Activated CD4-positive, alpha-beta memory T cell treated with anti-CD3 and anti-CD28 coated beads, Interleukin-2, amount 10 ng/mL, durations not matched to agents 7 days and 5 days (primary cell): ENCODE measurements around the gene SGPP1. TPM values are rescaled to one million over a fixed set of nuclear protein-coding genes. Genes with fewer than 3 reads are reported as not detected.

Experiments used
- CTCF ChIA-PET: fragments of 350-600 bp; sonication (Branson Sonifier 250); formaldehyde crosslinking; loops from one replicate; lab custom pipeline; 2021; ENCODE audit warnings: antibody characterized with exemption, inconsistent platforms; lab: Charles Lee
- POLR2A ChIA-PET: fragments of 350-600 bp; sonication (Branson Sonifier 250); formaldehyde crosslinking; loops from one replicate; lab custom pipeline; 2021; ENCODE audit warnings: antibody characterized with exemption; lab: Charles Lee
- DNase-seq: peaks from one replicate; pipeline ENCODE4 v3.0.0-alpha.2; 2020
- H3K27ac Mint-ChIP-seq: one replicate; pipeline ENCODE4 v1.8.0; 2021; ENCODE audit warnings: mild to moderate bottlenecking, mixed read lengths
- H3K27me3 Mint-ChIP-seq: one replicate; pipeline ENCODE4 v1.8.0; 2021; ENCODE audit warnings: mixed read lengths
- H3K36me3 Mint-ChIP-seq: one replicate; pipeline ENCODE4 v1.8.0; 2021; ENCODE audit warnings: low read depth, mixed read lengths
- H3K4me1 Mint-ChIP-seq: one replicate; pipeline ENCODE4 v1.8.0; 2021; ENCODE audit warnings: mixed read lengths
- H3K4me3 Mint-ChIP-seq: one replicate; pipeline ENCODE4 v1.8.0; 2021; ENCODE audit warnings: mild to moderate bottlenecking, mixed read lengths
- H3K9me3 Mint-ChIP-seq: one replicate; pipeline ENCODE4 v1.8.0; 2021; ENCODE audit warnings: mixed read lengths
- total RNA-seq, 2 experiments: library from RNA; stranded (reverse); gene quantifications; one replicate each; pipeline ENCODE4 v1.2.3, GENCODE V29; 2021

The SGPP1 gene, protein sequence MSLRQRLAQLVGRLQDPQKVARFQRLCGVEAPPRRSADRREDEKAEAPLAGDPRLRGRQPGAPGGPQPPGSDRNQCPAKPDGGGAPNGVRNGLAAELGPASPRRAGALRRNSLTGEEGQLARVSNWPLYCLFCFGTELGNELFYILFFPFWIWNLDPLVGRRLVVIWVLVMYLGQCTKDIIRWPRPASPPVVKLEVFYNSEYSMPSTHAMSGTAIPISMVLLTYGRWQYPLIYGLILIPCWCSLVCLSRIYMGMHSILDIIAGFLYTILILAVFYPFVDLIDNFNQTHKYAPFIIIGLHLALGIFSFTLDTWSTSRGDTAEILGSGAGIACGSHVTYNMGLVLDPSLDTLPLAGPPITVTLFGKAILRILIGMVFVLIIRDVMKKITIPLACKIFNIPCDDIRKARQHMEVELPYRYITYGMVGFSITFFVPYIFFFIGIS
- total RNA-seq, result 10 to 100 TPM; 19.3 to 20.6 TPM

DNA sequence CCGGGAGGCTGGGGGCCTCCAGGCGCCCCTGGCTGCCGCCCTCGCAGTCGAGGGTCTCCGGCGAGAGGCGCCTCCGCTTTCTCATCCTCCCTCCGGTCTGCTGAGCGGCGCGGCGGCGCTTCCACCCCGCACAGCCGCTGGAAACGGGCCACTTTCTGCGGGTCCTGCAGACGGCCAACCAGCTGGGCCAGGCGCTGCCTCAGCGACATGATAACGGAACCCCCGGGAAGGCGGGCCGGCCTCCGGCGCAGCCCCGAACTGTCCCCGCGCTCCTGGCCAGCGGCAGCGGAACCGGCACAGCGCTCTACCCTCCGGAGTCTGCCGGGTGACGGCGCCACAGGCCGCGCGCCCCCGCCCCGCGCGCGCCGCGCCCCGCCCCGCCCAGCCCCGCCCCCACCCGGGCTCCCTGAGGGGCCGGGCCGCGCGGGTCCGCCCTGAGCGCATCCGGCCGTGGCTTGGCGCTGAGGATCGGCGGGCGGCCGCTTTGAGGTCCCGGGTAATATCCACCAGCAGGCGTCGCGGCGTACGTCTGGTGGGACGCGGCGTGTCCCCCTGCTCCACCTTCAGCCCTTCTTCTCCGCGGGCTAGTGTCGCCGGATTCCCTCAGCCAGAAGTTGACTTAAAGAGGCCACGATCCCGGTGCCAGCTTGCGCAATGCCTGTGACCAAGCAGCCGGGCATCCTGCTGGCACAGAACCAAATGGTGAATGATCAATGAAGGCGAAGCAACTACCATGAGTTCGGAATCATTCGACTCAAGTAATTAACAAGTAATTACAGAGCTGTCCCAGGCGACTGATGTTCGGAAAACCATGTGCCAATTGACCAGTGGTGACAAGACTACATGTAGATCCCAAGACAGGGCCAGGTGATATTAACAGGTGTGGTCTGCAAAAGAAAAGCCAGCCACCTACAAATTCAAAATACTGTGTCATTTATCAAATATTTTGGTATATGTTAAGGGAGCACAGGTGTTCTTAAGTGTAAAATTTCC, at the start of gene SGPP1:
Gene SGPP1 (minus strand): TSS at position 330 of the 993 bp plus-strand sequence. CDS start 121 bp downstream, at position 209.
- Mint-ChIP-seq H3K4me3 (peak within 1 kb of the TSS; percentile 99), H3K4me1 (peaks cover 33% of the 10 kb centered on the region), H3K27me3 (peaks cover 10% of the 10 kb centered on the region), H3K27ac (peak within 1 kb of the TSS; percentile 94), H3K9me3 (no peaks in the 10 kb centered on the region), H3K36me3 (peaks cover 4% of the 10 kb centered on the region)
- CTCF ChIA-PET, result interaction anchor here (0.6 to 1.9 kb wide), 5 partner anchors 9 to 48 kb away, joined by 3 to 12 read pairs (median 4); no protein-coding TSS in a partner anchor
- peak; percentile 88 for DNase-seq
- POLR2A ChIA-PET, result interaction anchor here (0.7 to 3.6 kb wide), 14 partner anchors 8 to 187 kb away, joined by 3 to 30 read pairs (median 4); partner anchors contain the start of genes PPP2R5E and WDR89

DNA sequence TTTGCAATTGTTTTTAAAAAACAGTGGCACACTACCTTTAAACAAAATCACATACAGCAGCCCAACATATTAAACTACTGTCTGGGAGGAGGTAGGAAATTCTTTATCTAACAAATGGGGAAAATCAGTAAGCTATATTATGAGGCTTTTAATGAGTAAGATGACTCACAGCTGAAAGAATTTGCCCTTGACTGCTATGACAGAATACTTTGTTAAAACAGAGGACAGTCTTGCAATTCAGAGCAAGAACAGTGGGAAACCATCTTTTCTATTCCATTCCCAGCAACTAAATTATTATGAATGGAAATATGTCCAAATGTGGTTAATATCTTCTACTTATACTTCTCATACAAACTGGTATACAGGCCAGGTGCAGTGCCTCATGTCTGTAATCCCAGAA, 49.2 kb upstream of the SGPP1 start:
- Mint-ChIP-seq H3K27me3 (no peaks in the 10 kb centered on the region), H3K4me3 (no peak overlapping the region), H3K9me3 (no peaks in the 10 kb centered on the region), H3K4me1 (peaks cover 3% of the 10 kb centered on the region), H3K27ac (no peak overlapping the region), H3K36me3 (no peaks in the 10 kb centered on the region)
- POLR2A ChIA-PET, result no interaction called here
- CTCF ChIA-PET, result no interaction called here
- no peak for DNase-seq

DNA sequence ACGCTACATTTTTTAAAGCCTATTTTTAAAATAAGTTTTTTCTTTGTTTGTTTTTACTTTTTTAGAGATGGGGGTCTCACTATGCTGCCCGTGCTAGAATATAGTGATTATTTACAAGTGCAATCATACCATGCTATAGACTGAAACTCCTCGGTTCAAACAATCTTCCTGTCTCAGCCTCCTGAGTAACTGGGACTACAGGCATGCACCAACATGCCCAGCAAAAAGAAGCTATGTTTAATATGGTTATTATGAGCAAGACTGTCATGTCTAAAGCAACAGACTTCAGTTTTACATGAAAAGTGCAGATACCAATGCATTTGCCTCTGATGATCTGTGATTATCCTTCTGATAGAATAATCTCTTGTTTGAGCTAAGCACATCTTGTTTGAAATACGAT, 45.6 kb upstream of the SGPP1 start:
- H3K4me3 Mint-ChIP-seq, result no peak overlapping the region

DNA sequence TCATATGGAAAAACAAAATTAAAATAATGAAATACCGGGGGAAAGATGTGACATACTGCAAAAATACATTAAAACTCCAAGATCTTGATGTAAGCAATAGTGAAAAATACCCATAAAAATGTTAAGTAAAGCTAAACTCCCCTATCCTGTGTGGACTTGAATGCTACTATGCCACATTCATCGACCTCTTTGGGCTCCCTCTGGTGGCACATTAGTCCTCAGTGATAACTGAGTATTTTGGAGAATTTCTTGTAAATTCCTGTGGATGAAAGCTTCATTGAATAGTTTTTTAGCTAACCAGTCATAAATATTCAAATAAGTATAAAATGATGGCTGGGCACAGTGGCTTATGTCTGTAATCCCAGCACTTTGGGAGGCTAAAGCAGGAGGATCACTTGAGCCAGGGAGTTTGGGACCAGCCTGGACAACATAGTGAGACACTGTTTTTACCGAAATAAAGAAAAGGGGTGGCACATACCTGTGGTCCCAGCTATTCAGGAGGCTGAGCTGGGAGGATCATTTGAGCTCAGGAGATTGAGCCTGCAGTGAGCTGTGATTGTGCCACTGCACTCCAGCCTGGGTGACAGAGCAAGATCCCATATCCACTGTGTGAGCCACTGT, 42.4 kb upstream of the SGPP1 start:
- Mint-ChIP-seq H3K27ac (no peak overlapping the region), H3K27me3 (no peaks in the 10 kb centered on the region), H3K4me3 (no peak overlapping the region), H3K36me3 (no peaks in the 10 kb centered on the region), H3K9me3 (no peaks in the 10 kb centered on the region), H3K4me1 (peaks cover 8% of the 10 kb centered on the region)
- ChIA-PET POLR2A (interaction anchor here (0.9 to 1.7 kb wide), 5 partner anchors 42 to 227 kb away, joined by 3 to 7 read pairs (median 5); partner anchors contain the start of genes PPP2R5E, SGPP1 and WDR89), CTCF (interaction anchor here (0.6 to 2.8 kb wide), 36 partner anchors 8 to 538 kb away, joined by 3 to 25 read pairs (median 4); partner anchors contain the start of genes PPP2R5E, SGPP1 and WDR89)
- peak; percentile 60 for DNase-seq

More for the DNA sequence above, 45.6 kb upstream of the SGPP1 start:
- H3K4me1 Mint-ChIP-seq, result peaks cover 8% of the 10 kb centered on the region
- CTCF ChIA-PET, result no interaction called here
- no peaks in the 10 kb centered on the region for H3K9me3 Mint-ChIP-seq
- no peak for DNase-seq
- no peaks in the 10 kb centered on the region for H3K27me3 Mint-ChIP-seq
- no peak overlapping the region for H3K27ac Mint-ChIP-seq
- no peaks in the 10 kb centered on the region for H3K36me3 Mint-ChIP-seq
- POLR2A ChIA-PET, result no interaction called here

DNA sequence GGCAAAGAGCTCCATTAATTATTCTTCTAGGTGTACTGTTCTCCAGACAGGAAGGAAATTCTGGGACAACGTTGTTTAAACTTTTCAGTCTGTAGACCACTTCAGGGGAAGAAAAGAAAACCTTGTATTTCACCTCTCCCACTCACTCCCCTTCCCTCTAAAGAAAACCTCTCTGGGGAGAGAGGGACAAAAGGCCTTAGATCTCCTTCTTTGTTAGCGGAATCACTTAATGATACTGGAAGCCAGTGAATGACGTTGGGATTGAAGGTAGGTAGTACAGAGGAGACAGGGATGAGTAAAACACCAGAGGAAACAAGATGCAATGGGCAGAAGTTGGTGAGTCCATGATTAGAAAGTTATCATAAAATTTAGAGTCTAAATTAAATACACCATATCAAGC, 38.7 kb upstream of the SGPP1 start:
- Mint-ChIP-seq H3K27me3 (no peaks in the 10 kb centered on the region), H3K4me1 (peaks cover 6% of the 10 kb centered on the region), H3K36me3 (no peaks in the 10 kb centered on the region), H3K9me3 (no peaks in the 10 kb centered on the region), H3K4me3 (no peak overlapping the region), H3K27ac (no peak overlapping the region)
- ChIA-PET POLR2A (no interaction called here), CTCF (interaction anchor here (0.5 kb wide), 1 partner anchor 156 kb away, joined by 6 read pairs; no protein-coding TSS in a partner anchor)
- no peak for DNase-seq

DNA sequence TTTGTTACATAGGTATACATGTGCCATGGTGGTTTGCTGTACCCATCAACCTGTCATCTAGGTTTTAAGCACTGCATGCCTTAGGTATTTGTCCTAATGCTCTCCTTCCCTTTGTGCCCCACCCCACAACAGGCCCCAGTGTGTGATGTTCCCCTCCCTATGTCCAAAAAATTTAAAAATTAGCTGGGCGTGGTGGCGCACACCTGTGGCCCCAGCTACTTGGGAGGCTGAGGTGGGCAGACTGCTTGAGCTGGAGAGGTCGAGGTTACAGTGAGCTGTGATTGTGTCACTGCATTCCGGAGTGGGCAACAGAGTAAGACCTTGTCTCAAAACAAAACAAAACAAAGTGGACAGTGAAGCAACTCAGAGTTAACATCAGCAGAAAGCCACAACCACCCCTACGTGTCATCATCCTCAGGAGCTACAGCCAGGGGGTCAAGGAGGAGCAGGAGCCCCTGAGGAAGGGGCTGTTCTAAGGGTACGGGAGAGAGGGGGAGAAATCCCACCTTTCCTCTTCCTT, 36.8 kb upstream of the SGPP1 start:
- Mint-ChIP-seq H3K9me3 (no peaks in the 10 kb centered on the region), H3K4me1 (peaks cover 13% of the 10 kb centered on the region), H3K4me3 (no peak overlapping the region), H3K27me3 (no peaks in the 10 kb centered on the region), H3K36me3 (no peaks in the 10 kb centered on the region), H3K27ac (no peak overlapping the region)
- ChIA-PET POLR2A (no interaction called here), CTCF (no interaction called here)
- DNase-seq, result no peak

DNA sequence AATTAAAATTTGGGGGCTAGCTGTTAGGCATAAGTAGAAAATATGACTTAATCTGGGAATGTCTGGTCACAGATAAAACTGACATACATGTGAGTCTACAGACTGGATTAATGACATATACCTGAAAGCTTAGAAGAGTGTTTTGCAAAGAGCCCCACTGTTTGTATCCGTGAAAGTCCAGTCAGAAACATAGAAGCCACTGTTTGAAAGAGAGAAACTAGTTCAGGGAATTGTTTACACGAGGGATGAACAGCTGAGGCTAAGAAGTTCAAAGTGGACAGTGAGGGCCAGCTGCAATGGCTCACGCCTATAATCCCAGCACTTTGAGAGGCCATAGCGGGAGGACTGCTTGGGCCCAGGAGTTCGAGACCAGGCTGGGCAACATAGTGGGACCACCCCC, 36.2 kb upstream of the SGPP1 start:
- POLR2A ChIA-PET, result no interaction called here
- CTCF ChIA-PET, result no interaction called here
- no peaks in the 10 kb centered on the region for H3K36me3 Mint-ChIP-seq

DNA sequence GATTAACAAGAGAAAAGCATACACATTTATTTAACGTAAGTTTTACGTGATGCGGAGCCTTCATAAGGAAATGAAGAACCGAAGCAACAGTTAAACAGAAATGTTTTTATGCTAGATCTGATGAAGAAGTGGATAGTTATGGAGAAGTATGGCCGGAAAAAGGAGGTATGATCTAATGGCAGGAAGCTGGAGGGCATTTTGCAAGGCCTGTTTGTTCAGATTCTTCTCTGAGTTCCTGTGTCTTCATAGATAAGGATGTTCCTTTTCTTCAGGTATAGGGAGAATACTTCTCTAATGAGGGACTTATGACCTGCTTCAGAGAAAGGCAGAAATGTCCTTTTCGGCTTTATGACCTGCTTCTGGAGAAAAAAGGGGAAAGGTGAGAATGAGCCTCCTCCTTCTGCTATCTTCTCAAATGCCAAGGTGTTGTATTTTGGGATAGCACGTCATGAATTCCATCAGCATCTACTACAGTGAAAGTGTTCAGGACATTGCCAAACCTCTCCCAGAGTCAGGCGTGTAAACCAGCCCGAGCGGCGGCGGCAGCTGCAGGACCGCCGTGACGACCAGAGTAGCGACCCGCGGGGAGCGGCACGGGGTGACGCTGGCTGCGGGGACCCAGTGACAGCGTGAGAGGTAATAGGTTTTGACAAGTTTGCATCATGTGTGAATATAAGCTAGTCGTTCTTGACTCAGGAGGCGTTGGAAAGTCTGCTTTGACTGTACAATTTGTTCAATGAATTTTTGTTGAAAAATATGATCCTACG, 33.7 kb upstream of the SGPP1 start:
- Mint-ChIP-seq H3K4me1 (peaks cover 18% of the 10 kb centered on the region), H3K27me3 (no peaks in the 10 kb centered on the region), H3K9me3 (no peaks in the 10 kb centered on the region), H3K27ac (no peak overlapping the region), H3K36me3 (no peaks in the 10 kb centered on the region), H3K4me3 (no peak overlapping the region)
- no peak for DNase-seq
- ChIA-PET CTCF (interaction anchor here (1.6 kb wide), 1 partner anchor 119 kb away, joined by 3 read pairs; no protein-coding TSS in a partner anchor), POLR2A (interaction anchor here (1.3 kb wide), 1 partner anchor 120 kb away, joined by 3 read pairs; the partner anchor contains the start of gene WDR89)

More for the DNA sequence above, 36.2 kb upstream of the SGPP1 start:
- Mint-ChIP-seq H3K9me3 (no peaks in the 10 kb centered on the region), H3K27ac (no peak overlapping the region), H3K27me3 (no peaks in the 10 kb centered on the region), H3K4me3 (no peak overlapping the region), H3K4me1 (peaks cover 17% of the 10 kb centered on the region)
- no peak for DNase-seq

DNA sequence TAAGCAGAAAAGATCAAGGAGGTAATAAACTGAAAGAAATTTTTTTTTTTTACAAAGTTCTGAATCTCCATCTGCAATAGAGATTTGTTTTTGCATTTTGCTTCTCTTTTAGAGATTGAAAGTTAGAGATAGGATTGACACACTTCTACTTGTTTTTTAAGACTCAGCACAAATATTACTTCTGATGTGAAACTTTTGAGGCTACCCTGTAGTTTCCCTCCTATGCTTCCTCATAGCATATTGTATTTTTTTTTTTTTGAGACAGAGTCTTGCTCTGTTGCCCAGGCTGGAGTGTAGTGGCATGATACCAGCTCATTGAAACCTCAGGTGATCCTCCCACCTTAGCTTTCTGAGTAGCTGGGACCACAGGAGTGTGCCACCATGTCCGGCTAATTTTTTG, 32.1 kb upstream of the SGPP1 start:
- no peaks in the 10 kb centered on the region for H3K9me3 Mint-ChIP-seq
- H3K4me3 Mint-ChIP-seq, result no peak overlapping the region
- DNase-seq, result no peak
- CTCF ChIA-PET, result interaction anchor here (1.8 kb wide), 1 partner anchor 10 kb away, joined by 12 read pairs; no protein-coding TSS in a partner anchor
- H3K27me3 Mint-ChIP-seq, result no peaks in the 10 kb centered on the region
- POLR2A ChIA-PET, result interaction anchor here (1.3 kb wide), 1 partner anchor 217 kb away, joined by 3 read pairs; the partner anchor contains the start of gene PPP2R5E
- no peaks in the 10 kb centered on the region for H3K36me3 Mint-ChIP-seq
- H3K27ac Mint-ChIP-seq, result peak overlapping the region; percentile 88
- H3K4me1 Mint-ChIP-seq, result peaks cover 18% of the 10 kb centered on the region

DNA sequence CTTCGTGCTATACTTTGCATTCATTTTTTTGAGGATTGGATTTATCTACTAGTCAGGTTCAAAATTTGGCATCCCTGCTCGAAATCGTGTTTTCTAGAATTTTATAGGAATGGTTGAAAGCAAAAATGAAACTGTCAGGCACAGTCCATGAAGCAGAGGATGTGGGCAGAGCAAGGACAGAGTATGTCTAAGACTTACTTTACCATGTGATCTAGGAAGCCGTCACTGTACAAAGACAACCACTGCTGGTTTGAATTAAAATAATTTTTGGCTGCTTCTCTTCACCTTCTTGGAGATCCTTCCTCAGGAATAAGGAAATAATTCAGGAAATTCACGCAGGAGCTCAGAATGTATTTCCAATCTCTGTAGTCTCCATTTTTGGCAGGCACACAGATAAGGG, 31.6 kb upstream of the SGPP1 start:
- DNase-seq, result peak; percentile 43
- Mint-ChIP-seq H3K27me3 (no peaks in the 10 kb centered on the region), H3K9me3 (no peaks in the 10 kb centered on the region), H3K4me3 (peak overlapping the region; percentile 65), H3K36me3 (no peaks in the 10 kb centered on the region), H3K4me1 (peaks cover 18% of the 10 kb centered on the region), H3K27ac (peak overlapping the region; percentile 88)
- CTCF ChIA-PET, result interaction anchor here (1.8 kb wide), 1 partner anchor 10 kb away, joined by 12 read pairs; no protein-coding TSS in a partner anchor
- POLR2A ChIA-PET, result interaction anchor here (1.3 kb wide), 1 partner anchor 216 kb away, joined by 3 read pairs; the partner anchor contains the start of gene PPP2R5E

DNA sequence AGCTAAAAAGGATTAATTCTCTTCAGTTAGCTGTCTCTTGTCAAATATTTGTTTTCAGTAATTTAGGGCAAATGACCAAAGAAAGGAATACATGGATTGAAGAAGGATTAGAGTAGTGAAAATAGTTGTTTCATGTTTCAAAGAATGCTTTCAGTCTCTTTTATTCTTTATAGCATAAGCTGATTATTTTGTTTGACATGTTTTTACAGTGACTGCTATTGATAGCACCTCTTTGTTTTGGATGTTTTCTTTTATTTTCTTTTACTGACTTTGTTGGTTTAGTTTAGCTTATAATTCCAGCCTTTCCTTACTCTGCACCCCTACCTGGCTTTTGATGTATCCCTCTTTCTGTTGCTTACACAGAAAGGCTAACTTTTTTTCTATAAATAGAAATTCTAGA, 29.3 kb upstream of the SGPP1 start:
- Mint-ChIP-seq H3K36me3 (no peaks in the 10 kb centered on the region), H3K4me3 (no peak overlapping the region), H3K27ac (peak overlapping the region; percentile 37), H3K9me3 (no peaks in the 10 kb centered on the region), H3K4me1 (peaks cover 24% of the 10 kb centered on the region), H3K27me3 (no peaks in the 10 kb centered on the region)
- ChIA-PET CTCF (interaction anchor here (0.6 to 1.5 kb wide), 3 partner anchors 12 to 29 kb away, joined by 3 to 7 read pairs (median 4); no protein-coding TSS in a partner anchor), POLR2A (interaction anchor here (1.3 kb wide), 2 partner anchors 20 to 30 kb away, joined by 3 to 5 read pairs; partner anchors contain the start of gene SGPP1)
- no peak for DNase-seq
